A549 (cell line): ENCODE results near the gene DGKA. TPM values are rescaled to one million over a fixed set of nuclear protein-coding genes. Genes with fewer than 3 reads are reported as not detected.

Experiments used
- ATAC-seq, 2 experiments: fragments of 200-7000 bp in 1 of 2; fragments of >200 bp in 1 of 2; cut with Nextera tagmentation in 1 of 2; cut with Tn5 transposase in 1 of 2; 3 replicates each; pipeline versions ENCODE4 v1.8.0 to v1.9.1; 2018 to 2020; ENCODE audit warnings: mild to moderate bottlenecking in 1 of 2, moderate library complexity in 1 of 2
- CTCF ChIA-PET: fragments of 300-600 bp; sonication (Branson Sonifier 250); formaldehyde crosslinking; extraction: SDS; loops from one replicate; lab custom pipeline; 2021; ENCODE audit warnings: antibody characterized with exemption, inconsistent platforms; lab: Yijun Ruan, JAX
- POLR2A ChIA-PET: fragments of 350-600 bp; formaldehyde crosslinking; extraction: SDS; loops from one replicate; lab custom pipeline; 2021; ENCODE audit warnings: antibody characterized with exemption, inconsistent platforms; lab: Yijun Ruan, JAX
- DNase-seq, 2 experiments: peaks; one replicate each; pipeline versions ENCODE4 v3.0.0 to v3.0.0-alpha.2; 2011 to 2016; ENCODE audit warnings: low read depth in 1 of 2, low spot score in 1 of 2
- FAIRE-seq: peaks from 2 replicates; lab custom pipeline; 2011; peaks lifted over from hg19 to GRCh38; lab: Jason Lieb, UNC
- H3K27ac ChIP-seq, 2 experiments: fragments of >200 bp; sonication (Bioruptor Twin); formaldehyde crosslinking; 3 replicates each; pipeline ENCODE4 v1.5.1; 2016 to 2017
- H3K4me1 ChIP-seq: fragments of >200 bp; sonication (Bioruptor Twin); formaldehyde crosslinking; 3 replicates; pipeline ENCODE4 v1.6.1; 2016
- H3K4me2 ChIP-seq: fragments of >200 bp; sonication (Bioruptor Twin); formaldehyde crosslinking; 3 replicates; pipeline ENCODE4 v1.6.1; 2016
- H3K4me3 ChIP-seq: fragments of >200 bp; sonication (Bioruptor Twin); formaldehyde crosslinking; 3 replicates; pipeline ENCODE4 v1.5.1; 2016
- H3K9me3 ChIP-seq: fragments of >200 bp; sonication (Bioruptor Twin); formaldehyde crosslinking; 3 replicates; pipeline ENCODE4 v1.6.1; 2016
- CHD4 ChIP-seq: fragments of 200-600 bp; sonication (generic); IDR thresholded peaks from 2 replicates; pipeline ENCODE4 v1.6.1; 2016; ENCODE audit warnings: antibody characterized with exemption, mild to moderate bottlenecking, borderline replicate concordance
- CTCF ChIP-seq: fragments of >200 bp; sonication (Bioruptor Twin); formaldehyde crosslinking; IDR thresholded peaks from 3 replicates; pipeline ENCODE4 v1.5.1; 2016
- EHMT2 ChIP-seq: fragments of 200-600 bp; sonication (generic); IDR thresholded peaks from 2 replicates; pipeline ENCODE4 v1.6.1; 2016; ENCODE audit warnings: antibody characterized with exemption, low read depth, mild to moderate bottlenecking, moderate library complexity
- ESRRA ChIP-seq: fragments of 150-350 bp; IDR thresholded peaks from 2 replicates; pipeline ENCODE4 v1.6.1; 2014; ENCODE audit warnings: mild to moderate bottlenecking, low read length, borderline replicate concordance
- GATA3 ChIP-seq: IDR thresholded peaks from 2 replicates; pipeline ENCODE4 v1.6.1; 2012; ENCODE audit warnings: borderline replicate concordance
- HDAC2 ChIP-seq: fragments of 200-600 bp; sonication (generic); IDR thresholded peaks from 2 replicates; pipeline ENCODE4 v1.6.1; 2016
- KDM1A ChIP-seq: fragments of 200-600 bp; sonication (generic); IDR thresholded peaks from 2 replicates; pipeline ENCODE4 v1.6.1; 2016; ENCODE audit warnings: low read depth, mild to moderate bottlenecking
- KDM5A ChIP-seq: fragments of 200-600 bp; sonication (generic); IDR thresholded peaks from 2 replicates; pipeline ENCODE4 v1.6.1; 2016; ENCODE audit warnings: antibody characterized with exemption, mild to moderate bottlenecking
- MAX ChIP-seq: IDR thresholded peaks from 2 replicates; pipeline ENCODE4 v1.6.1; 2012
- NPAS2 ChIP-seq: fragments of 250-450 bp; sonication (Bioruptor Pico); IDR thresholded peaks from 2 replicates; pipeline ENCODE4 v1.8.0; 2022; ENCODE audit warnings: mild to moderate bottlenecking, moderate library complexity, borderline replicate concordance
- PBX3 ChIP-seq: IDR thresholded peaks from 2 replicates; pipeline ENCODE4 v1.6.1; 2012
- POLR2A ChIP-seq: IDR thresholded peaks from 2 replicates; pipeline ENCODE4 v1.6.1; 2012; ENCODE audit warnings: mild to moderate bottlenecking, low read length
- RAD21 ChIP-seq, 2 experiments: fragments of >200 bp in 1 of 2; sonication (Bioruptor Twin) in 1 of 2; formaldehyde crosslinking in 1 of 2; IDR thresholded peaks in 1 of 2; conservative IDR thresholded peaks in 1 of 2; 2 replicates in 1 of 2; 3 replicates in 1 of 2; pipeline ENCODE4 v1.6.1; 2012 to 2018; ENCODE audit warnings: inconsistent platforms in 1 of 2
- RCOR1 ChIP-seq: fragments of 150-350 bp; IDR thresholded peaks from 2 replicates; pipeline ENCODE4 v1.6.1; 2014; ENCODE audit warnings: antibody characterized with exemption, low read length, low read depth
- REST ChIP-seq: fragments of 200-600 bp; sonication (generic); IDR thresholded peaks from 2 replicates; pipeline ENCODE4 v1.6.1; 2016; ENCODE audit warnings: antibody characterized with exemption, mild to moderate bottlenecking, moderate library complexity
- RFX5 ChIP-seq: fragments of 450-650 bp; IDR thresholded peaks from 2 replicates; pipeline ENCODE4 v1.7.1; 2014; ENCODE audit warnings: antibody characterized with exemption, mild to moderate bottlenecking, moderate library complexity
- RNF2 ChIP-seq: fragments of 200-600 bp; sonication (generic); IDR thresholded peaks from 2 replicates; pipeline ENCODE4 v1.6.1; 2016; ENCODE audit warnings: low read depth, mild to moderate bottlenecking, antibody characterized with exemption, moderate library complexity, borderline replicate concordance
- SREBF2 ChIP-seq: fragments of 450-650 bp; IDR thresholded peaks from 2 replicates; pipeline ENCODE4 v1.6.1; 2014; ENCODE audit warnings: mild to moderate bottlenecking, moderate library complexity
- TP53 ChIP-seq: fragments of 250-450 bp; sonication (Bioruptor Pico); IDR thresholded peaks from 2 replicates; pipeline ENCODE4 v1.5.0; 2021; ENCODE audit warnings: mild to moderate bottlenecking, moderate library complexity
- WGBS: methylation state at CpG from one replicate; pipeline ENCODE4 v1.1.6; 2017; ENCODE audit errors: missing lambda C conversion rate; 5-methylcytosine and 5-hydroxymethylcytosine counted together
- polyA plus RNA-seq, 4 experiments: library from polyadenylated mRNA; depleted of rRNA in 3 of 4; stranded (reverse); fragments of >200 nt; fragmentation: RNase III in 1 of 4; extraction: RNeasy Plus Mini Kit Qiagen cat#74134 plus additional on column Dnase treatment in 1 of 4; gene quantifications; 2 replicates in 3 of 4; 3 replicates in 1 of 4; pipeline ENCODE4 v1.2.3, GENCODE V29; 2011 to 2017

DGKA gene
- polyA plus RNA-seq, 2 of the 4 experiments (the other 2 are of a cell fraction) = 21.0 to 24.7 TPM

GRCh38 chr12:55996201-55996714, 65.3 kb downstream of the DGKA start (continued):
- TF ChIP-seq REST (no peak), SREBF2 (no peak), TP53 (CRISPR knock-in tag) (no peak), CHD4 (peak; percentile 70; the same call in 1 of the 2 replicates), NPAS2 (CRISPR knock-in tag) (no peak), RAD21 (conservative IDR thresholded peaks at IDR 0.05 in 1 of 2, IDR thresholded peaks at IDR 0.05 in 1 of 2) (peak; percentile 80 to 86), CTCF (peak; percentile 97), KDM1A (peak; percentile 74; the same call in 1 of the 2 replicates), RNF2 (no peak), PBX3 (no peak), ESRRA (no peak), GATA3 (no peak), HDAC2 (peak; percentile 75; the same call in 1 of the 2 replicates)
- TF ChIP-seq, all 56 proteins: peak for 7

- peaks cover 17% of the 10 kb centered on the region for H3K4me1 ChIP-seq
- CTCF ChIA-PET = interaction anchor here (0.7 to 6.1 kb wide), 35 partner anchors 8 to 287 kb away, joined by 3 to 96 read pairs (median 7); partner anchors contain the start of genes DGKA, IKZF4, PA2G4 and RAB5B
- WGBS = 1% methylated on average over 26 of the region's 27 CpGs
- TF ChIP-seq RFX5 (peak; percentile 90), EHMT2 (no peak), POLR2A (peak; percentile 55), KDM5A (0 out of 2 replicates have a peak, but pooled peaks have one; percentile 9), PBX3 (peak; percentile 88), RCOR1 (no peak), MAX (0 out of 2 replicates have a peak, but pooled peaks have one; percentile 22)
- TF ChIP-seq, all 56 proteins: peak for 5
- POLR2A ChIA-PET = interaction anchor here (0.7 to 1.9 kb wide), 7 partner anchors 10 to 179 kb away, joined by 3 to 10 read pairs (median 5); partner anchors contain the start of genes ORMDL2, PA2G4, RAB5B and SARNP
- peak within 1 kb of the TSS; percentile 77 to 89 for H3K27ac ChIP-seq
- H3K4me2 ChIP-seq = peak within 1 kb of the TSS; percentile 73
- H3K9me3 ChIP-seq = no peaks in the 10 kb centered on the region
- peak; percentile 99 to 100 for ATAC-seq
- FAIRE-seq = peak; percentile 85
- peak within 1 kb of the TSS; percentile 67 for H3K4me3 ChIP-seq
- DNase-seq = peak; percentile 96 to 100
Observed at GRCh38 chr12:55996715-55997534, 66.0 kb downstream of the DGKA start, which contains the start of gene SUOX. TSS of gene SUOX (plus strand) at chr12:55997276. CDS start at chr12:56002222, 4,946 bp downstream.
